IMR-90 (cell line): ENCODE measurements around the gene PDC. TPM values are rescaled to one million over a fixed set of nuclear protein-coding genes. Genes with fewer than 3 reads are reported as not detected.
A peak's percentile ranks its signal among the peaks of the same experiment; 100 is the strongest.

Experiments used
- ATAC-seq: fragments of 200-7000 bp; cut with Tn5 transposase; 2 replicates; pipeline ENCODE4 v1.9.1; 2020; ENCODE audit warnings: low read depth, mild to moderate bottlenecking, moderate library complexity
- BruUV-seq: library from RNA; stranded (reverse); fragments of 400-500 nt; replicated peaks from 2 replicates; lab custom pipeline; 2021; lab: Mats Ljungman, UMichigan
- CTCF ChIA-PET: fragments of 300-600 bp; formaldehyde crosslinking; extraction: SDS; loops from one replicate; lab custom pipeline; 2021; ENCODE audit warnings: antibody characterized with exemption; lab: Yijun Ruan, JAX
- POLR2A ChIA-PET: fragments of 300-600 bp; sonication (Branson Sonifier 250); formaldehyde crosslinking; loops from one replicate; lab custom pipeline; 2022; ENCODE audit warnings: antibody characterized with exemption; ENCODE audit not compliant: unreplicated experiment; lab: Charles Lee
- DNase-seq: peaks from one replicate; pipeline ENCODE4 v3.0.0; 2013
- H2AFZ ChIP-seq: replicated peaks from 2 replicates; pipeline ENCODE3; 2013; ENCODE audit warnings: low read length, mild to moderate bottlenecking; ENCODE audit not compliant: poor library complexity
- H2AK5ac ChIP-seq: 2 replicates; pipeline ENCODE4 v1.6.1; 2013; ENCODE audit warnings: low read depth, low read length, inconsistent platforms
- H2AK9ac ChIP-seq: replicated peaks from 2 replicates; pipeline ENCODE3; 2013; ENCODE audit warnings: mild to moderate bottlenecking, low read depth, low read length, moderate library complexity; ENCODE audit not compliant: poor library complexity
- H2BK120ac ChIP-seq: 2 replicates; pipeline ENCODE4 v1.6.1; 2013; ENCODE audit warnings: low read depth, low read length, inconsistent platforms
- H2BK15ac ChIP-seq: 3 replicates; pipeline ENCODE4 v1.6.1; 2013; ENCODE audit warnings: low read depth, low read length, inconsistent platforms
- H2BK20ac ChIP-seq: 2 replicates; pipeline ENCODE4 v1.6.1; 2013; ENCODE audit warnings: low read depth, mild to moderate bottlenecking, inconsistent platforms, low read length, moderate library complexity
- H2BK5ac ChIP-seq: 2 replicates; pipeline ENCODE4 v1.6.1; 2013; ENCODE audit warnings: mild to moderate bottlenecking, low read depth, low read length, inconsistent platforms; ENCODE audit not compliant: poor library complexity, severe bottlenecking
- H3K14ac ChIP-seq: replicated peaks from 2 replicates; pipeline ENCODE4 v1.6.1; 2013; ENCODE audit warnings: low read depth, low read length, inconsistent platforms
- H3K18ac ChIP-seq: 2 replicates; pipeline ENCODE4 v1.6.1; 2013; ENCODE audit warnings: low read depth, low read length, control low read depth
- H3K23ac ChIP-seq: 2 replicates; pipeline ENCODE4 v1.6.1; 2013; ENCODE audit warnings: low read depth, low read length, inconsistent platforms
- H3K27ac ChIP-seq: 2 replicates; pipeline ENCODE4 v1.5.1; 2013; ENCODE audit warnings: mild to moderate bottlenecking, control low read depth, low read length; ENCODE audit not compliant: insufficient read depth
- H3K27me3 ChIP-seq: 2 replicates; pipeline ENCODE4 v1.6.1; 2013; ENCODE audit warnings: low read length; ENCODE audit not compliant: control insufficient read depth, insufficient read depth
- H3K36me3 ChIP-seq: 2 replicates; pipeline ENCODE4 v1.6.1; 2013; ENCODE audit warnings: low read length, mixed read lengths; ENCODE audit not compliant: control insufficient read depth, insufficient read depth
- H3K4ac ChIP-seq: 2 replicates; pipeline ENCODE4 v1.6.1; 2013; ENCODE audit warnings: low read depth, low read length, inconsistent platforms
- H3K4me1 ChIP-seq: 2 replicates; pipeline ENCODE4 v1.6.1; 2013; ENCODE audit warnings: low read length, mixed read lengths; ENCODE audit not compliant: control insufficient read depth, insufficient read depth
- H3K4me2 ChIP-seq: 2 replicates; pipeline ENCODE4 v1.6.1; 2013; ENCODE audit warnings: low read depth, mild to moderate bottlenecking, control low read depth, low read length, moderate library complexity
- H3K4me3 ChIP-seq: 2 replicates; pipeline ENCODE4 v1.5.1; 2013; ENCODE audit warnings: low read depth, mild to moderate bottlenecking, control low read depth, low read length, moderate library complexity; ENCODE audit not compliant: insufficient read depth
- H3K56ac ChIP-seq: 2 replicates; pipeline ENCODE4 v1.6.1; 2013; ENCODE audit warnings: low read length, inconsistent platforms; ENCODE audit not compliant: insufficient read depth; ENCODE audit errors: extremely low read depth
- H3K79me1 ChIP-seq, 2 experiments: 2 replicates each; pipeline ENCODE4 v1.6.1; 2013; ENCODE audit warnings: low read length in 2 of 2, inconsistent platforms in 1 of 2, low read depth in 1 of 2
- H3K9ac ChIP-seq: 2 replicates; pipeline ENCODE4 v1.6.1; 2013; ENCODE audit warnings: low read depth, low read length, control low read depth
- H3K9me1 ChIP-seq: 2 replicates; pipeline ENCODE4 v1.6.1; 2013; ENCODE audit warnings: low read length, inconsistent platforms; ENCODE audit not compliant: insufficient read depth
- H3K9me3 ChIP-seq: 2 replicates; pipeline ENCODE4 v1.6.1; 2013; ENCODE audit warnings: low read length; ENCODE audit not compliant: control insufficient read depth, insufficient read depth
- H4K20me1 ChIP-seq: 2 replicates; pipeline ENCODE4 v1.6.1; 2013; ENCODE audit warnings: low read length, inconsistent platforms; ENCODE audit not compliant: insufficient read depth
- H4K5ac ChIP-seq: 2 replicates; pipeline ENCODE4 v1.6.1; 2013; ENCODE audit warnings: mild to moderate bottlenecking, low read depth, low read length, control low read depth
- H4K8ac ChIP-seq, 2 experiments: 2 replicates each; pipeline ENCODE4 v1.6.1; 2013; ENCODE audit warnings: low read depth in 2 of 2, low read length in 2 of 2, control low read depth in 1 of 2, inconsistent platforms in 1 of 2
- H4K91ac ChIP-seq: 2 replicates; pipeline ENCODE4 v1.6.1; 2013; ENCODE audit warnings: low read depth, low read length, inconsistent platforms; ENCODE audit not compliant: insufficient read depth
- BHLHE40 ChIP-seq: fragments of 150-350 bp; IDR thresholded peaks from 2 replicates; pipeline ENCODE4 v1.6.1; 2016; ENCODE audit warnings: mild to moderate bottlenecking, low read depth, low read length
- CEBPB ChIP-seq: IDR thresholded peaks from 2 replicates; pipeline ENCODE4 v1.6.1; 2012; ENCODE audit warnings: low read depth, low read length, improper control_type of control experiment
- CHD1 ChIP-seq: IDR thresholded peaks from 2 replicates; pipeline ENCODE4 v1.6.1; 2012; ENCODE audit warnings: low read depth, low read length, improper control_type of control experiment
- FOS ChIP-seq: fragments of 150-350 bp; IDR thresholded peaks from 2 replicates; pipeline ENCODE4 v1.6.1; 2016; ENCODE audit warnings: low read depth, low read length
- MAFK ChIP-seq: IDR thresholded peaks from 2 replicates; pipeline ENCODE4 v1.6.1; 2012; ENCODE audit warnings: low read depth, low read length, improper control_type of control experiment
- MAZ ChIP-seq: IDR thresholded peaks from 2 replicates; pipeline ENCODE4 v1.6.1; 2012; ENCODE audit warnings: low read depth, mild to moderate bottlenecking, low read length, improper control_type of control experiment, moderate library complexity, borderline replicate concordance
- MXI1 ChIP-seq: IDR thresholded peaks from 2 replicates; pipeline ENCODE4 v1.6.1; 2012; ENCODE audit warnings: low read depth, mild to moderate bottlenecking, low read length, moderate library complexity, borderline replicate concordance
- POLR2A ChIP-seq: IDR thresholded peaks from 2 replicates; pipeline ENCODE4 v1.6.1; 2012; ENCODE audit warnings: mild to moderate bottlenecking, low read depth, low read length
- RAD21 ChIP-seq: IDR thresholded peaks from 2 replicates; pipeline ENCODE4 v1.6.1; 2012; ENCODE audit warnings: low read length, improper control_type of control experiment
- RCOR1 ChIP-seq: IDR thresholded peaks from 2 replicates; pipeline ENCODE4 v1.6.1; 2012; ENCODE audit warnings: mild to moderate bottlenecking, low read length, improper control_type of control experiment; ENCODE audit not compliant: insufficient replicate concordance
- RFX5 ChIP-seq: IDR thresholded peaks from 2 replicates; pipeline ENCODE4 v1.8.0; 2012; ENCODE audit warnings: low read depth, mild to moderate bottlenecking, low read length, moderate library complexity
- SMC3 ChIP-seq: fragments of 150-350 bp; IDR thresholded peaks from 2 replicates; pipeline ENCODE4 v1.6.1; 2016; ENCODE audit warnings: low read depth, mild to moderate bottlenecking, antibody characterized with exemption, low read length, moderate library complexity
- USF2 ChIP-seq: fragments of 150-350 bp; IDR thresholded peaks from 2 replicates; pipeline ENCODE4 v1.6.1; 2017; ENCODE audit warnings: mild to moderate bottlenecking, antibody characterized with exemption, low read length, low read depth
- WGBS, 2 experiments: methylation state at CpG; one replicate each; pipeline versions ENCODE4 v1.1.5 to v1.1.7; 2013; ENCODE audit warnings: missing lambda C conversion rate in 2 of 2; ENCODE audit not compliant: insufficient read length in 1 of 2; ENCODE audit errors: extremely low coverage in 2 of 2; 5-methylcytosine and 5-hydroxymethylcytosine counted together
- dilution Hi-C: fragments of 300-500 bp; cut with HindIII; formaldehyde crosslinking; loops from one replicate; pipeline ENCODE4 v1.14.3; 2018; ENCODE audit warnings: low sequenced_read_pairs; ENCODE audit not compliant: unreplicated experiment
- in situ Hi-C: fragments of 300-500 bp; cut with MboI; formaldehyde crosslinking; loops from 3 replicates; pipeline ENCODE4 v1.14.3; 2019; ENCODE audit warnings: low sequenced_read_pairs, inconsistent platforms, mixed read lengths
- intact Hi-C: fragments of 100-400 bp; cut with micrococcal nuclease; formaldehyde crosslinking; loops from 2 replicates; pipeline ENCODE4 v1.10.0; 2022
- polyA plus RNA-seq, 3 experiments: library from polyadenylated mRNA; depleted of rRNA; stranded (reverse); fragments of >200 nt; gene quantifications; 2 replicates each; pipeline ENCODE4 v1.2.3, GENCODE V29; 2012; ENCODE audit warnings: low replicate concordance in 1 of 3
- total RNA-seq: library from RNA; depleted of rRNA; stranded (reverse); fragments of >200 nt; gene quantifications from 2 replicates; pipeline ENCODE4 v1.2.3, GENCODE V29; 2012
- TF ChIP-seq, protein P1 (sequence below): fragments of 150-350 bp; IDR thresholded peaks from 2 replicates; pipeline ENCODE4 v1.6.1; 2016; ENCODE audit warnings: low read depth, mild to moderate bottlenecking, low read length, moderate library complexity, borderline replicate concordance
- TF ChIP-seq, protein P2 (sequence below): conservative IDR thresholded peaks from 2 replicates; pipeline ENCODE4 v1.5.1; 2012; ENCODE audit warnings: mild to moderate bottlenecking, low read depth, low read length, improper control_type of control experiment

PDC gene
- total and polyA plus RNA-seq, 2 of the 4 experiments (the other 2 are of a cell fraction), result not detected

- Histone ChIP-seq H3K9me3 (no peaks in the 10 kb centered on the region), H4K20me1 (no peaks in the 10 kb centered on the region), H3K27ac (no peak overlapping the region), H2AFZ (peak overlapping the region; percentile 75), H3K23ac (no peak overlapping the region), H3K9ac (no peak overlapping the region), H3K18ac (no peak overlapping the region), H3K79me1 (no peaks in the 10 kb centered on the region), H3K9me1 (no peaks in the 10 kb centered on the region), H2BK5ac (no peak overlapping the region), H3K4ac (peak overlapping the region; percentile 4; the same call in 1 of the 2 replicates), H2BK15ac (no peak overlapping the region), H4K91ac (no peak overlapping the region), H3K4me3 (no peak overlapping the region), H3K27me3 (no peaks in the 10 kb centered on the region), H3K14ac (0 out of 2 replicates have a peak overlapping the region, but pooled peaks have one; percentile 7), H2AK9ac (no peak overlapping the region), H2AK5ac (no peak overlapping the region), H3K36me3 (no peaks in the 10 kb centered on the region), H2BK120ac (no peak overlapping the region; the same call in 1 of the 2 replicates), H4K5ac (no peak overlapping the region), H4K8ac (no peak overlapping the region), H2BK20ac (no peak overlapping the region), H3K56ac (no peak overlapping the region), H3K4me2 (no peak overlapping the region; the same call in 1 of the 2 replicates), H3K4me1 (no peaks in the 10 kb centered on the region)
- no CpG with 5 or more reads among the region's 4 CpGs for WGBS, 2 experiments
- ChIA-PET CTCF (interaction anchor here (0.6 to 1.8 kb wide), 9 partner anchors 10 to 424 kb away, joined by 3 to 5 read pairs (median 3); partner anchors contain the start of genes ODR4 and TPR), POLR2A (interaction anchor here (0.6 kb wide), 1 partner anchor 494 kb away, joined by 3 read pairs; no protein-coding TSS in a partner anchor)
- peak; percentile 94 for ATAC-seq
- intact Hi-C loops (loop anchor here (1.0 to 5.0 kb wide), 6 partner anchors 78 to 504 kb away; no protein-coding TSS in a partner anchor), in situ Hi-C loops (loop anchor here (5.0 kb wide), 2 partner anchors 200 to 505 kb away; partner anchors contain the start of gene PTGS2), dilution Hi-C loops (no loop called here)
- no TSS peak for BruUV-seq
- DNase-seq, result peak; percentile 75
- TF ChIP-seq CHD1 (no peak; the same call in 1 of the 2 replicates), RFX5 (no peak), RCOR1 (no peak), MAZ (no peak), MXI1 (no peak), BHLHE40 (no peak), USF2 (peak; percentile 38; the same call in 1 of the 2 replicates), RAD21 (peak; percentile 99), CEBPB (no peak), FOS (no peak), POLR2A (peak; percentile 51), MAFK (no peak), SMC3 (peak; percentile 99)
- TF ChIP-seq, protein P1, sequence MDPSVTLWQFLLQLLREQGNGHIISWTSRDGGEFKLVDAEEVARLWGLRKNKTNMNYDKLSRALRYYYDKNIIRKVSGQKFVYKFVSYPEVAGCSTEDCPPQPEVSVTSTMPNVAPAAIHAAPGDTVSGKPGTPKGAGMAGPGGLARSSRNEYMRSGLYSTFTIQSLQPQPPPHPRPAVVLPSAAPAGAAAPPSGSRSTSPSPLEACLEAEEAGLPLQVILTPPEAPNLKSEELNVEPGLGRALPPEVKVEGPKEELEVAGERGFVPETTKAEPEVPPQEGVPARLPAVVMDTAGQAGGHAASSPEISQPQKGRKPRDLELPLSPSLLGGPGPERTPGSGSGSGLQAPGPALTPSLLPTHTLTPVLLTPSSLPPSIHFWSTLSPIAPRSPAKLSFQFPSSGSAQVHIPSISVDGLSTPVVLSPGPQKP, result no peak
- TF ChIP-seq, protein P2, sequence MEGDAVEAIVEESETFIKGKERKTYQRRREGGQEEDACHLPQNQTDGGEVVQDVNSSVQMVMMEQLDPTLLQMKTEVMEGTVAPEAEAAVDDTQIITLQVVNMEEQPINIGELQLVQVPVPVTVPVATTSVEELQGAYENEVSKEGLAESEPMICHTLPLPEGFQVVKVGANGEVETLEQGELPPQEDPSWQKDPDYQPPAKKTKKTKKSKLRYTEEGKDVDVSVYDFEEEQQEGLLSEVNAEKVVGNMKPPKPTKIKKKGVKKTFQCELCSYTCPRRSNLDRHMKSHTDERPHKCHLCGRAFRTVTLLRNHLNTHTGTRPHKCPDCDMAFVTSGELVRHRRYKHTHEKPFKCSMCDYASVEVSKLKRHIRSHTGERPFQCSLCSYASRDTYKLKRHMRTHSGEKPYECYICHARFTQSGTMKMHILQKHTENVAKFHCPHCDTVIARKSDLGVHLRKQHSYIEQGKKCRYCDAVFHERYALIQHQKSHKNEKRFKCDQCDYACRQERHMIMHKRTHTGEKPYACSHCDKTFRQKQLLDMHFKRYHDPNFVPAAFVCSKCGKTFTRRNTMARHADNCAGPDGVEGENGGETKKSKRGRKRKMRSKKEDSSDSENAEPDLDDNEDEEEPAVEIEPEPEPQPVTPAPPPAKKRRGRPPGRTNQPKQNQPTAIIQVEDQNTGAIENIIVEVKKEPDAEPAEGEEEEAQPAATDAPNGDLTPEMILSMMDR, result peak; percentile 96
These were observed 21.8 kb upstream of the PDC start for GRCh38 chr1:186482661-186483255.
